ENCODE measurements around the gene HDAC4.

Gene HDAC4

GRCh38 chr2:239343946-239344856 is 56.6 kb downstream of the HDAC4 start:
- DNase-seq, result no peak

- no peak for DNase-seq
Observed at GRCh38 chr2:239343460-239343859, 57.4 kb downstream of the HDAC4 start.

- no peak for DNase-seq
Observed at GRCh38 chr2:239341840-239342239, 59.0 kb downstream of the HDAC4 start.

GRCh38 chr2:239341146-239341732 is 59.6 kb downstream of the HDAC4 start:
- no peak for DNase-seq

GRCh38 chr2:239339726-239340601 is 60.9 kb downstream of the HDAC4 start:
- no peak for DNase-seq

- no peak for DNase-seq
Observed at GRCh38 chr2:239339241-239339640, 61.6 kb downstream of the HDAC4 start.

- DNase-seq, result no peak
Observed at GRCh38 chr2:239337877-239338484, 62.8 kb downstream of the HDAC4 start.

GRCh38 chr2:239337122-239337876 is 63.5 kb downstream of the HDAC4 start:
- no peak for DNase-seq

GRCh38 chr2:239331560-239331959 is 69.3 kb downstream of the HDAC4 start:
- no peak for DNase-seq

GRCh38 chr2:239330836-239331235 is 70.0 kb downstream of the HDAC4 start:
- DNase-seq, result no peak

- DNase-seq, result no peak
Observed at GRCh38 chr2:239329972-239330572, 70.7 kb downstream of the HDAC4 start.

- no peak for DNase-seq
Observed at GRCh38 chr2:239329284-239329971, 71.4 kb downstream of the HDAC4 start.

GRCh38 chr2:239328351-239329191 is 72.2 kb downstream of the HDAC4 start:
- DNase-seq, result peak; percentile 92

GRCh38 chr2:239327536-239328350 is 73.1 kb downstream of the HDAC4 start:
- peak; percentile 14 for DNase-seq

GRCh38 chr2:239326831-239327535 is 73.8 kb downstream of the HDAC4 start:
- no peak for DNase-seq

- DNase-seq, result no peak
Observed at GRCh38 chr2:239324456-239324855, 76.4 kb downstream of the HDAC4 start.

- DNase-seq, result no peak
Observed at GRCh38 chr2:239323447-239323846, 77.4 kb downstream of the HDAC4 start.

GRCh38 chr2:239322416-239323086 is 78.3 kb downstream of the HDAC4 start:
- DNase-seq, result no peak
